LNCAP (cell line): ENCODE data around the gene KRT13.

Experiments
- TF ChIP-seq, protein P1 (sequence below): fragments of 450-650 bp; IDR thresholded peaks from 2 replicates; pipeline ENCODE4 v1.5.1; 2017; ENCODE audit warnings: mild to moderate bottlenecking

The KRT13 gene

DNA sequence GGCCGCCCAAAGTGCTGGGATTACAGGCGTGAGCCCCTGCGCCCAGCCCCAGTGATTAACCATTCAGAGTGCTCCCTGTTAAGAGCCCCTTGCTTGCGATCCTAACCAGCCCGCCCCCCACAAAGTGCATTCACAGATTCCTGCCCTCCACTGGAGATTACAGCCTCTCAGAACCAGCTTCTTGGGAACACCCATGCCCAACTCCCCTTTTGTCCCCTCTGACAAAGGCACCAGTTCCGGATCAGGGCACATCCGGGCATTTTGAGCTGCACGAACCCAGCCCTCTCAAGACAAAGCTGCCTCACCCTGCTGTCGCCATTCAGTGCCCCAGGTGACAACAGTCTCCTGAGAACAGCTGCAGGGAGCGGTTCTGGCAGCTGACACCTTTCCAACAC, 23.5 kb upstream of the KRT13 start:
- TF ChIP-seq, protein P1, sequence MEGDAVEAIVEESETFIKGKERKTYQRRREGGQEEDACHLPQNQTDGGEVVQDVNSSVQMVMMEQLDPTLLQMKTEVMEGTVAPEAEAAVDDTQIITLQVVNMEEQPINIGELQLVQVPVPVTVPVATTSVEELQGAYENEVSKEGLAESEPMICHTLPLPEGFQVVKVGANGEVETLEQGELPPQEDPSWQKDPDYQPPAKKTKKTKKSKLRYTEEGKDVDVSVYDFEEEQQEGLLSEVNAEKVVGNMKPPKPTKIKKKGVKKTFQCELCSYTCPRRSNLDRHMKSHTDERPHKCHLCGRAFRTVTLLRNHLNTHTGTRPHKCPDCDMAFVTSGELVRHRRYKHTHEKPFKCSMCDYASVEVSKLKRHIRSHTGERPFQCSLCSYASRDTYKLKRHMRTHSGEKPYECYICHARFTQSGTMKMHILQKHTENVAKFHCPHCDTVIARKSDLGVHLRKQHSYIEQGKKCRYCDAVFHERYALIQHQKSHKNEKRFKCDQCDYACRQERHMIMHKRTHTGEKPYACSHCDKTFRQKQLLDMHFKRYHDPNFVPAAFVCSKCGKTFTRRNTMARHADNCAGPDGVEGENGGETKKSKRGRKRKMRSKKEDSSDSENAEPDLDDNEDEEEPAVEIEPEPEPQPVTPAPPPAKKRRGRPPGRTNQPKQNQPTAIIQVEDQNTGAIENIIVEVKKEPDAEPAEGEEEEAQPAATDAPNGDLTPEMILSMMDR = no peak

DNA sequence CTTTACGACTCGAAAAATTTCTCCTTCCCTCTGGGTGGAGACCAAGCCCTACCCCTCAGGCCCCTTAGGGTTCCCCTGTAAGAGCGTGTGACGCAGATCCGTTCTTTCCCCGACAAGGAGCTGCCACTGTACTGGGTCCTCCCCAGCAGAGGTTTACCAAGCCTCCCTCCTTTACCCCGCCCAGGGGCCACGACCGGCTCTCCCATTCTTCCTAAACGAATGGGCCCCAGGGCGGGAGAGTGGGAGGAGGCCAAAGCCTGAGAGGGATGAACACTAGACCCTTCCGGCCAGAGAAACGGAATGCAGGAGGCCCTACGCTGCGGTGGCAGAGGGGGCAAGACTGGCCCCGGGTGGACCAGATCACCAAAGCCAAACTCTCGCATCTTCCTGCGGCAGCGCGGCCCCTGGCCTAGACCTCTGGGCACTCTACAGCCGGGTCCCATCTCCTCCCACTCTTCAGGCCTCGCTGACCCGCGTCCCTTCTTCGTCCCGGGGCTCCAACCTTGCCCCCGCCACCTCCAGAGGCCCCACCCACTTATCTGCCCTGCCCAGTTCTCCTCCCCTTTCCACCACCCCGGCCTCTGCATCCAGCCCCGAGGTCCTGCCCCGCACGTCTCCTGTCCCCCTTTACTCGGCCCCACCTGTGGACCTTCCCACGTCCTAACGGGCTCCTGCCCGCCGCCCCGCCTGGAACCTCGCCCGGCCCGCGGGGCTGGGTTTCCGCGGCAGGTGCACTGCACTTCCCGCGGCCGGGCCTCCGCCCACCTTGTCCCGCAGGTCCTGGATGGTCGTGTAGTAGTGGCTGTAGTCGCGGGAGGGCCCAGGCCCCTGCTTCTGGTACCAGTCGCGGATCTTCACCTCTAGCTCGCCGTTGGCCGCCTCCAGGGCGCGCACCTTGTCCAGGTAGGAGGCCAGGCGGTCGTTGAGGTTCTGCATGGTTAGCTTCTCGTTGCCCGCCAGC, 21.9 kb upstream of the KRT13 start:
- TF ChIP-seq, protein P1 = no peak

GRCh38 chr17:41524261-41524660, 18.8 kb upstream of the KRT13 start:
- TF ChIP-seq, protein P1 = no peak

DNA sequence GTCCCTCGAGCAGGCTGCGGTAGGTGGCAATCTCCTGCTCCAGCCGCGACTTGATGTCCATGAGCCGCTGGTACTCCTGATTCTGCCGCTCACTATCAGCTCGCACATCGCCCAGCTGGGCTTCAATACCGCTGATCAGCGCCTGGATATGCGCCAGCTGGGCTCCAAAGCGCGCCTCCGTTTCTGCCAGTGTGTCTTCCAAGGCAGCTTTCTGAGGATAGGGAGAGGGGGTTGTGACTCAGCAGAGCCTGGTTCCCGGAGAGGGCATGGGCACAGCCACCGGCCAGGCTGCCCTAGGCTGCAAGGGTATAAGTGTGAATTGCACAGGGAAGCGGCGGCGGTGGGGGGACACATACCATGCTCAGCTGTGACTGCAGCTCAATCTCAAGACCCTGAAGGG, 18.4 kb upstream of the KRT13 start:
- TF ChIP-seq, protein P1 = no peak

- TF ChIP-seq, protein P1 = no peak
These were observed 17.8 kb upstream of the KRT13 start for GRCh38 chr17:41523225-41523593.

- TF ChIP-seq, protein P1 = no peak
These were observed 17.2 kb upstream of the KRT13 start for GRCh38 chr17:41522301-41523224.

DNA sequence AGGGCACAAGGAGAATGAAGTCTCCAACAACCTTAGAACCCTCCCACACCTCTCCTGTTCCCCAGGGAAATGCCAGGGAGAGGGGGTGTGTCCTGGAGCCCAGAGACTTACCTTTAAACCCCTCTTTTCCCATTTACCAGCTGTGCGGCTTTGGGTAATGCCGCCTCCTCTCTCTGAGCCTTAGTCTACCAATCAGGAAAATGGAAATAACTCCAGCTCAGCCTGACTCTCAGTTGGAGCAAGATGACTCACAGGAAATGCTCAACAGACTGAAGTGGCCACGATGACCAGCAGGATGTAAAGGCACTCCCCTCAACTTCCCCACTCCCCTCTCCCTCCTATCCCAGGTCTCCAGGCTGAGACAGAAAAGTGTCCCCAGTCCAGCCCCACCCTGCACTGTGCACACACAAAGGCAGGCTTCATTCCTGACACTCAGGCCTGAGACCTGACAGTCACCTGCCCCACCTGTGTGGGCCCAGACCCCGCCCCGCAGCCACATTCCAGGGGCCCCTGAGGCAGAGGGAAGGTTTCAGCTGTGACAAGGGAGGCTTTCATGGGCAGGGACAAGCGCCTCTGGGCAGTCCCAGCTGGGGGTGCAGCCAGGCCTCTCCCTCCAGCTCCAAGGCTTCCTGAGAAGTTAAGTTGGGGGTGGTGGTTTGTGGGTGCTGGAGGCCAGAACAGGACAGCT, 16.3 kb upstream of the KRT13 start:
- TF ChIP-seq, protein P1 = no peak
